Esophagus squamous epithelium (tissue), 4 donors: ENCODE data around the gene THBS3.

Experiments
- POLR2A ChIP-seq, 4 donors: fragments of 450-650 bp; IDR thresholded peaks; one replicate each; pipeline ENCODE4 v1.6.1; 2017; ENCODE audit warnings: antibody characterized with exemption in 4 of 4, mild to moderate bottlenecking in 4 of 4, moderate library complexity in 3 of 4
- TF ChIP-seq, protein P1 (sequence below), 6 experiments: fragments of 450-650 bp in 4 of 6; fragments of 200-600 bp in 2 of 6; sonication (generic) in 2 of 6; IDR thresholded peaks; one replicate each; pipeline ENCODE4 v1.5.1; 2016 to 2019; ENCODE audit warnings: antibody characterized with exemption in 6 of 6, mild to moderate bottlenecking in 4 of 6, moderate library complexity in 4 of 6

GRCh38 chr1:155184835-155185782 is 22.6 kb downstream of the THBS3 start:
- TF ChIP-seq, protein P1, sequence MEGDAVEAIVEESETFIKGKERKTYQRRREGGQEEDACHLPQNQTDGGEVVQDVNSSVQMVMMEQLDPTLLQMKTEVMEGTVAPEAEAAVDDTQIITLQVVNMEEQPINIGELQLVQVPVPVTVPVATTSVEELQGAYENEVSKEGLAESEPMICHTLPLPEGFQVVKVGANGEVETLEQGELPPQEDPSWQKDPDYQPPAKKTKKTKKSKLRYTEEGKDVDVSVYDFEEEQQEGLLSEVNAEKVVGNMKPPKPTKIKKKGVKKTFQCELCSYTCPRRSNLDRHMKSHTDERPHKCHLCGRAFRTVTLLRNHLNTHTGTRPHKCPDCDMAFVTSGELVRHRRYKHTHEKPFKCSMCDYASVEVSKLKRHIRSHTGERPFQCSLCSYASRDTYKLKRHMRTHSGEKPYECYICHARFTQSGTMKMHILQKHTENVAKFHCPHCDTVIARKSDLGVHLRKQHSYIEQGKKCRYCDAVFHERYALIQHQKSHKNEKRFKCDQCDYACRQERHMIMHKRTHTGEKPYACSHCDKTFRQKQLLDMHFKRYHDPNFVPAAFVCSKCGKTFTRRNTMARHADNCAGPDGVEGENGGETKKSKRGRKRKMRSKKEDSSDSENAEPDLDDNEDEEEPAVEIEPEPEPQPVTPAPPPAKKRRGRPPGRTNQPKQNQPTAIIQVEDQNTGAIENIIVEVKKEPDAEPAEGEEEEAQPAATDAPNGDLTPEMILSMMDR (IDR thresholded peaks at IDR 0.05), result no peak
- no peak for TF ChIP-seq POLR2A (IDR thresholded peaks at IDR 0.05)
